ENCODE data around the gene GABBR2. TPM values are rescaled to one million over a fixed set of nuclear protein-coding genes. Genes with fewer than 3 reads are reported as not detected.

GABBR2 gene
- total RNA-seq, 2 donors from 2014 or later = not detected

DNA sequence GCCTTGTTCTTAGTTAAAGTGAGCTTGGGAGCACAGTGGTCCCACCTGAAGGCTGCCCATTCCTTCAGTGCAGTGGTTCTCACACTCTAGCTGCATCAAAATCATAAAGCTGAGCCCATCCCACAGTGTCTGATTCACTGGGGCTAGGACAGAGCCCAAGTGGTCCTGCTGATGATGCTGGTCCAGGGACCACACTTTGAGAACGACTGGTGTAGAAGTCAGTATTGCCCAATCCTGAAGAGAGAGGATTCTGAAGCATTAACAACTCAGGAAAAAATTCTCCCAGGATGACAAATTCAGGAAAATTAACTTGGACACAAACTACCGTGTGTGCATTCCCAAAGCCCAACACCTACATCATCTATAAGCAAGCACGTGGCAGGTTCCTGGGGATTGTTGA, 176.2 kb downstream of the GABBR2 start:
- no peaks in the 10 kb centered on the region for H3K27me3 ChIP-seq
- WGBS, 2 donors = 67 to 74% methylated on average over 3 of the region's 3 CpGs
- H3K9me3 ChIP-seq = no peaks in the 10 kb centered on the region
- intact Hi-C loops (cut with DNase I) = no loop called here
- no peaks in the 10 kb centered on the region for H3K4me1 ChIP-seq
- TF ChIP-seq CTCF (IDR thresholded peaks at IDR 0.05) (no peak), POLR2A (IDR thresholded peaks at IDR 0.05) (no peak)
- no peak overlapping the region for H3K4me3 ChIP-seq
- DNase-seq (no peak), ATAC-seq (no peak)
- H3K27ac ChIP-seq = no peak overlapping the region
- H3K36me3 ChIP-seq (replicated peaks in 1 of 2; ENCODE audit: insufficient read depth in 1 of 2, low read depth in 2 of 2) = no peaks in the 10 kb centered on the region

- Histone ChIP-seq H3K4me1 (no peaks in the 10 kb centered on the region), H3K4me3 (no peak overlapping the region), H3K9me3 (no peaks in the 10 kb centered on the region), H3K27me3 (no peaks in the 10 kb centered on the region), H3K27ac (no peak overlapping the region), H3K36me3 (replicated peaks in 1 of 2; ENCODE audit: insufficient read depth in 1 of 2, low read depth in 2 of 2) (no peaks in the 10 kb centered on the region)
- no peak for TF ChIP-seq POLR2A (IDR thresholded peaks at IDR 0.05)
- TF ChIP-seq CTCF (IDR thresholded peaks at IDR 0.05) = no peak
- no peak for DNase-seq
- intact Hi-C loops (cut with DNase I) = no loop called here
- no peak for ATAC-seq
- WGBS, 2 donors = 53 to 68% methylated on average over 3 to 4 of the region's 4 CpGs
Observed at GRCh38 chr9:98532147-98532546, 176.6 kb downstream of the GABBR2 start.

DNA sequence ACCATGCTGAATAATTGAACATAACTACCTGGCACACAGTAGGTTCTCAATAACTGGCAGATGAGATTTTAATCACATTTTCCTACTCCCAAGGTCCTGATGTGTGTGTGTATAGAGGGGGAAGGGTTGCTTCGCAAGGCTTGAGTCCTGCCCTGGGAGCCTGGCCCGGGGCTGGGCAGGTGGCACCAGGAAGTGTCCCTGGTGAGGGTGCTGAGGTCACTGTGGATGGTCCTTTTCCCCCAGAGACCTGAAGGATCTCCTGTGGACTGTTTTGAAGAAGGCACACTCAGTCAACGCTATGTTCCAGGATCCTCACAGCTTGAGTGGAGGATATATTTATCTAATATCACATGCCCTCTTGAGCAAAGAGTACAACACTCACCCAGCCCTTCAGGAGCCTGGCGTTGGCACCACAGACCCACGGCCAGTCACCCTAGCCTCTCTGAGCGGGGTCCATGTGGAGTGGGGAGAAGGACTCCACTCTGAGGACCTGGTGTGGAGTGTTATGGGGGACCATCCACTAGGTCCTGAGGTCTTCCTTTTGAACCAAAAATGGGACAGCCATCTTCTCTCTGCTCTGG, 177.8 kb downstream of the GABBR2 start:
- Histone ChIP-seq H3K9me3 (no peaks in the 10 kb centered on the region), H3K4me1 (no peaks in the 10 kb centered on the region), H3K4me3 (no peak overlapping the region), H3K27me3 (no peaks in the 10 kb centered on the region), H3K36me3 (replicated peaks in 1 of 2; ENCODE audit: insufficient read depth in 1 of 2, low read depth in 2 of 2) (no peaks in the 10 kb centered on the region), H3K27ac (no peak overlapping the region)
- 83% methylated on average over 6 of the region's 6 CpGs; no CpG with 5 or more reads in 1 of the 2 donors for whole genome bisulfite sequencing, 2 donors
- intact Hi-C loops (cut with DNase I) = no loop called here
- DNase-seq = no peak
- TF ChIP-seq POLR2A (IDR thresholded peaks at IDR 0.05) (no peak), CTCF (IDR thresholded peaks at IDR 0.05) (no peak)
- no peak for ATAC-seq

GRCh38 chr9:98530275-98530674, 178.5 kb downstream of the GABBR2 start:
- no peak for ATAC-seq

More at GRCh38 chr9:98530275-98530674, 178.5 kb downstream of the GABBR2 start:
- intact Hi-C loops (cut with DNase I) = no loop called here
- 76 to 79% methylated on average over 8 of the region's 8 CpGs for WGBS, 2 donors
- TF ChIP-seq CTCF (IDR thresholded peaks at IDR 0.05) (no peak), POLR2A (IDR thresholded peaks at IDR 0.05) (no peak)
- Histone ChIP-seq H3K27ac (no peak overlapping the region), H3K4me1 (no peaks in the 10 kb centered on the region), H3K27me3 (no peaks in the 10 kb centered on the region), H3K36me3 (replicated peaks in 1 of 2; ENCODE audit: insufficient read depth in 1 of 2, low read depth in 2 of 2) (no peaks in the 10 kb centered on the region), H3K4me3 (no peak overlapping the region), H3K9me3 (no peaks in the 10 kb centered on the region)
- no peak for DNase-seq
